Neural crest cell (in vitro differentiated cells): ENCODE data around the gene TMEM109. TPM values are rescaled to one million over a fixed set of nuclear protein-coding genes. Genes with fewer than 3 reads are reported as not detected.
A peak's percentile ranks its signal among the peaks of the same experiment; 100 is the strongest.

Experiments used
- DNase-seq: peaks from one replicate; pipeline ENCODE4 v3.0.0; 2021; ENCODE audit warnings: low read depth, mixed read lengths, low spot score
- H3K27ac Mint-ChIP-seq: one replicate; pipeline ENCODE4 v1.8.0; 2021; ENCODE audit warnings: mild to moderate bottlenecking, mixed read lengths; ENCODE audit not compliant: unreplicated experiment
- H3K27me3 Mint-ChIP-seq: 2 replicates; pipeline ENCODE4 v1.8.0; 2021; ENCODE audit warnings: low read depth, mild to moderate bottlenecking, mixed read lengths
- H3K36me3 Mint-ChIP-seq: 2 replicates; pipeline ENCODE4 v1.8.0; 2021; ENCODE audit warnings: low read depth, mild to moderate bottlenecking, mixed read lengths
- H3K4me1 Mint-ChIP-seq: 2 replicates; pipeline ENCODE4 v1.8.0; 2021; ENCODE audit warnings: mixed read lengths
- H3K4me3 Mint-ChIP-seq: one replicate; pipeline ENCODE4 v1.8.0; 2021; ENCODE audit warnings: mild to moderate bottlenecking, mixed read lengths
- H3K9me3 Mint-ChIP-seq: 2 replicates; pipeline ENCODE4 v1.8.0; 2021; ENCODE audit warnings: mixed read lengths
- CTCF ChIP-seq: fragments of 200-600 bp; sonication (generic); conservative IDR thresholded peaks from 2 replicates; pipeline ENCODE4 v1.5.0; 2021; ENCODE audit warnings: antibody characterized with exemption, mild to moderate bottlenecking
- total RNA-seq: library from RNA; stranded (reverse); gene quantifications from 2 replicates; pipeline ENCODE4 v1.2.1, GENCODE V29; 2021

The TMEM109 gene
- total RNA-seq, 1 donor from 2014 or later = 64.4 TPM

- no peak for TF ChIP-seq CTCF
- Mint-ChIP-seq H3K4me1 (peaks cover 33% of the 10 kb centered on the region), H3K27me3 (no peaks in the 10 kb centered on the region), H3K36me3 (peaks cover 16% of the 10 kb centered on the region), H3K27ac (no peak overlapping the region), H3K4me3 (peak overlapping the region; percentile 23), H3K9me3 (no peaks in the 10 kb centered on the region)
- no peak for DNase-seq
Observed at GRCh38 chr11:60919320-60919719, 5.4 kb downstream of the TMEM109 start.

- DNase-seq = no peak
- H3K9me3 Mint-ChIP-seq = no peaks in the 10 kb centered on the region
- peak overlapping the region; percentile 23 for H3K4me3 Mint-ChIP-seq
- peaks cover 16% of the 10 kb centered on the region for H3K36me3 Mint-ChIP-seq
- no peaks in the 10 kb centered on the region for H3K27me3 Mint-ChIP-seq
- peaks cover 30% of the 10 kb centered on the region for H3K4me1 Mint-ChIP-seq
- no peak overlapping the region for H3K27ac Mint-ChIP-seq
- no peak for TF ChIP-seq CTCF
Observed at GRCh38 chr11:60919956-60920355, 6.0 kb downstream of the TMEM109 start.

GRCh38 chr11:60921259-60921658 lies 7.3 kb downstream of the TMEM109 start:
- no peak overlapping the region for H3K4me3 Mint-ChIP-seq
- no peaks in the 10 kb centered on the region for H3K9me3 Mint-ChIP-seq
- no peak for DNase-seq
- H3K27me3 Mint-ChIP-seq = no peaks in the 10 kb centered on the region
- peak overlapping the region; percentile 71 for H3K27ac Mint-ChIP-seq
- TF ChIP-seq CTCF = no peak
- H3K36me3 Mint-ChIP-seq = peaks cover 14% of the 10 kb centered on the region
- peaks cover 30% of the 10 kb centered on the region for H3K4me1 Mint-ChIP-seq

GRCh38 chr11:60921777-60922335 lies 7.9 kb downstream of the TMEM109 start:
- no peaks in the 10 kb centered on the region for H3K9me3 Mint-ChIP-seq
- peak overlapping the region; percentile 71 for H3K27ac Mint-ChIP-seq
- H3K4me1 Mint-ChIP-seq = peaks cover 33% of the 10 kb centered on the region
- H3K4me3 Mint-ChIP-seq = peak overlapping the region; percentile 9
- H3K36me3 Mint-ChIP-seq = peaks cover 14% of the 10 kb centered on the region
- no peak for TF ChIP-seq CTCF
- no peaks in the 10 kb centered on the region for H3K27me3 Mint-ChIP-seq
- no peak for DNase-seq

GRCh38 chr11:60922906-60923305 lies 8.9 kb downstream of the TMEM109 start:
- H3K4me3 Mint-ChIP-seq = peak overlapping the region; percentile 83
- peaks cover 14% of the 10 kb centered on the region for H3K36me3 Mint-ChIP-seq
- TF ChIP-seq CTCF = no peak
- H3K9me3 Mint-ChIP-seq = no peaks in the 10 kb centered on the region
- DNase-seq = no peak
- no peak overlapping the region for H3K27ac Mint-ChIP-seq
- H3K4me1 Mint-ChIP-seq = peaks cover 28% of the 10 kb centered on the region
- H3K27me3 Mint-ChIP-seq = no peaks in the 10 kb centered on the region

- Mint-ChIP-seq H3K9me3 (no peaks in the 10 kb centered on the region), H3K4me1 (peaks cover 28% of the 10 kb centered on the region), H3K36me3 (peaks cover 14% of the 10 kb centered on the region), H3K27me3 (no peaks in the 10 kb centered on the region), H3K4me3 (peak overlapping the region; percentile 83), H3K27ac (no peak overlapping the region)
- TF ChIP-seq CTCF = no peak
- no peak for DNase-seq
Observed at GRCh38 chr11:60923326-60923725, 9.4 kb downstream of the TMEM109 start.
